ENCODE measurements around the gene ARF3. TPM values are rescaled to one million over a fixed set of nuclear protein-coding genes. Genes with fewer than 3 reads are reported as not detected.

Gene ARF3
- total RNA-seq, 1 donor from 2014 or later: 155 TPM

- DNase-seq (no peak), ATAC-seq (no peak)
- Histone ChIP-seq H3K4me1 (peaks cover 15% of the 10 kb centered on the region), H3K36me3 (no peaks in the 10 kb centered on the region), H3K27ac (no peak overlapping the region), H3K9me3 (no peaks in the 10 kb centered on the region), H3K27me3 (ENCODE audit: low read depth) (peaks cover 95% of the 10 kb centered on the region), H3K4me3 (no peak overlapping the region)
- TF ChIP-seq CTCF (IDR thresholded peaks at IDR 0.05): no peak
- intact Hi-C loops (cut with DNase I): no loop called here
Measured at GRCh38 chr12:48985901-48986300, 28.6 kb upstream of the ARF3 start.

GRCh38 chr12:48985475-48985897, 28.2 kb upstream of the ARF3 start:
- peaks cover 19% of the 10 kb centered on the region for H3K4me1 ChIP-seq
- H3K36me3 ChIP-seq: no peaks in the 10 kb centered on the region
- DNase-seq (no peak), ATAC-seq (no peak)
- no peak for TF ChIP-seq CTCF (IDR thresholded peaks at IDR 0.05)
- no peak overlapping the region for H3K4me3 ChIP-seq
- intact Hi-C loops (cut with DNase I): no loop called here
- no peak overlapping the region for H3K27ac ChIP-seq
- no peaks in the 10 kb centered on the region for H3K9me3 ChIP-seq
- H3K27me3 ChIP-seq (ENCODE audit: low read depth): peaks cover 95% of the 10 kb centered on the region

- ATAC-seq: no peak
- Histone ChIP-seq H3K4me1 (peaks cover 44% of the 10 kb centered on the region), H3K36me3 (no peaks in the 10 kb centered on the region), H3K27ac (no peak overlapping the region), H3K4me3 (no peak overlapping the region), H3K27me3 (ENCODE audit: low read depth) (peaks cover 96% of the 10 kb centered on the region), H3K9me3 (no peaks in the 10 kb centered on the region)
- intact Hi-C loops (cut with DNase I): no loop called here
- DNase-seq: no peak
- no peak for TF ChIP-seq CTCF (IDR thresholded peaks at IDR 0.05)
Measured at GRCh38 chr12:48982397-48983080, 25.3 kb upstream of the ARF3 start.

- H3K27me3 ChIP-seq (ENCODE audit: low read depth): peaks cover 96% of the 10 kb centered on the region
- no peaks in the 10 kb centered on the region for H3K36me3 ChIP-seq
- no peaks in the 10 kb centered on the region for H3K9me3 ChIP-seq
- H3K4me1 ChIP-seq: peaks cover 44% of the 10 kb centered on the region
- H3K4me3 ChIP-seq: peak overlapping the region; percentile 51
- H3K27ac ChIP-seq: no peak overlapping the region
- intact Hi-C loops (cut with DNase I): no loop called here
- no peak for TF ChIP-seq CTCF (IDR thresholded peaks at IDR 0.05)
- no peak for ATAC-seq
- no peak for DNase-seq
Measured at GRCh38 chr12:48981757-48982157, 24.5 kb upstream of the ARF3 start.

GRCh38 chr12:48980953-48981756, 23.9 kb upstream of the ARF3 start:
- peak overlapping the region; percentile 51 for H3K4me3 ChIP-seq

More at GRCh38 chr12:48980953-48981756, 23.9 kb upstream of the ARF3 start:
- H3K27me3 ChIP-seq (ENCODE audit: low read depth): peaks cover 96% of the 10 kb centered on the region
- TF ChIP-seq CTCF (IDR thresholded peaks at IDR 0.05): peak; percentile 19
- no peaks in the 10 kb centered on the region for H3K36me3 ChIP-seq
- H3K9me3 ChIP-seq: no peaks in the 10 kb centered on the region
- intact Hi-C loops (cut with DNase I): no loop called here
- no peak overlapping the region for H3K27ac ChIP-seq
- DNase-seq (peak; percentile 57), ATAC-seq (peak; percentile 38 to 60)
- peaks cover 44% of the 10 kb centered on the region for H3K4me1 ChIP-seq

Measured in lower lobe of right lung (tissue), 2 donors.